ENCODE measurements around the gene POP5. TPM values are rescaled to one million over a fixed set of nuclear protein-coding genes. Genes with fewer than 3 reads are reported as not detected.
A peak's percentile ranks its signal among the peaks of the same experiment; 100 is the strongest.
"Not testable (repeated sequence)": the region's sequence is repeated elsewhere in the genome, so short reads cannot be mapped to it uniquely, and the experiment has no call there.

POP5 gene
- total and polyA plus RNA-seq, 8 donors = 10.5 to 66.7 (median 16.5) TPM

- Histone ChIP-seq H3K4me3 (peak within 1 kb of the TSS; percentile 52 to 94 (median 88)), H3K36me3 (no peaks in the 10 kb centered on the region), H3K4me1 (peaks cover 19 to 28% (median 28%) of the 10 kb centered on the region in 3 donors), H3K9me3 (no peaks in the 10 kb centered on the region), H3K27ac (peak within 1 kb of the TSS; percentile 80 to 93 (median 88)), H3K27me3 (no peaks in the 10 kb centered on the region)
- 0 to 1% methylated on average over 40 to 43 of the region's 43 CpGs for WGBS, 2 donors
- ATAC-seq (peak; percentile 63 to 81 (median 74)), DNase-seq (peak; percentile 77 to 90 (median 81)), FAIRE-seq (no peak)
- no peak for TF ChIP-seq CTCF (IDR thresholded peaks at IDR 0.05)
- intact Hi-C loops (cut with DNase I) = no loop called here
These were observed 46.9 kb downstream of the POP5 start, which contains the start of gene RNF10 for GRCh38 chr12:120534203-120534702. TSS of gene RNF10 (plus strand) at chr12:120534356. CDS start at chr12:120534812, 456 bp downstream.

GRCh38 chr12:120532701-120533238 is 48.4 kb downstream of the POP5 start:
- 51 to 63% methylated on average over 4 of the region's 4 CpGs for WGBS, 2 donors

GRCh38 chr12:120530418-120530761 is 50.8 kb downstream of the POP5 start:
- Histone ChIP-seq H3K4me3 (peak overlapping the region in 1 of 4 donors; percentile 54), H3K27ac (peak overlapping the region in 3 of 4 donors; percentile 79 to 87 (median 85))
- FAIRE-seq; H3K4me1 ChIP-seq; H3K27me3 ChIP-seq; ATAC-seq; intact Hi-C loops (cut with DNase I); DNase-seq; H3K9me3 ChIP-seq; H3K36me3 ChIP-seq: not testable (repeated sequence)

More at GRCh38 chr12:120532701-120533238, 48.4 kb downstream of the POP5 start:
- TF ChIP-seq CTCF (IDR thresholded peaks at IDR 0.05) = no peak
- ATAC-seq (no peak), DNase-seq (no peak), FAIRE-seq (no peak)
- H3K9me3 ChIP-seq = no peaks in the 10 kb centered on the region
- no peaks in the 10 kb centered on the region for H3K27me3 ChIP-seq
- no peaks in the 10 kb centered on the region for H3K36me3 ChIP-seq
- H3K4me3 ChIP-seq = no peak overlapping the region
- peaks cover 6 to 18% (median 18%) of the 10 kb centered on the region in 3 donors for H3K4me1 ChIP-seq
- no peak overlapping the region for H3K27ac ChIP-seq
- intact Hi-C loops (cut with DNase I) = no loop called here

- Histone ChIP-seq H3K9me3 (no peaks in the 10 kb centered on the region), H3K27ac (peak overlapping the region; percentile 79 to 87 (median 83)), H3K4me3 (peak overlapping the region; percentile 53 to 71 (median 58)), H3K36me3 (no peaks in the 10 kb centered on the region), H3K27me3 (no peaks in the 10 kb centered on the region), H3K4me1 (peaks cover 0 to 5% (median 4%) of the 10 kb centered on the region in 3 donors)
- TF ChIP-seq CTCF (IDR thresholded peaks at IDR 0.05) = no peak
- ATAC-seq = peak; percentile 45 to 68 (median 60)
- WGBS, 2 donors = 28 to 29% methylated on average over 19 of the region's 19 CpGs
- peak in 1 of 6 donors; percentile 33 for DNase-seq
- FAIRE-seq = no peak
- intact Hi-C loops (cut with DNase I) = no loop called here
These were observed 51.4 kb downstream of the POP5 start for GRCh38 chr12:120529641-120530417.

- intact Hi-C loops (cut with DNase I) = no loop called here
- Histone ChIP-seq H3K4me1 (peaks cover 0 to 5% (median 4%) of the 10 kb centered on the region in 3 donors), H3K27me3 (no peaks in the 10 kb centered on the region), H3K9me3 (no peaks in the 10 kb centered on the region), H3K36me3 (no peaks in the 10 kb centered on the region), H3K27ac (peak within 1 kb of the TSS; percentile 79 to 87 (median 83)), H3K4me3 (peak within 1 kb of the TSS; percentile 53 to 71 (median 58))
- DNase-seq = peak; percentile 83 to 94 (median 88)
- ATAC-seq = peak; percentile 93 to 96 (median 95)
- no peak for TF ChIP-seq CTCF (IDR thresholded peaks at IDR 0.05)
- WGBS, 2 donors = 0% methylated on average over 38 of the region's 38 CpGs
- FAIRE-seq = no peak
These were observed 52.2 kb downstream of the POP5 start, which contains the start of gene COQ5 for GRCh38 chr12:120528861-120529525. TSS of gene COQ5 (minus strand) at chr12:120529158. CDS start at chr12:120529141, 17 bp downstream.
